Dermis lymphatic vessel endothelial cell (primary cell): ENCODE measurements around the gene BOD1. TPM values are rescaled to one million over a fixed set of nuclear protein-coding genes. Genes with fewer than 3 reads are reported as not detected.

Experiments used
- total RNA-seq: library from RNA; depleted of rRNA; stranded (reverse); fragments of >200 nt; gene quantifications from 2 replicates; pipeline ENCODE4 v1.2.1, GENCODE V29; 2014

The BOD1 gene
- 52.0 and 66.9 TPM in 2 replicates for total RNA-seq

DNA sequence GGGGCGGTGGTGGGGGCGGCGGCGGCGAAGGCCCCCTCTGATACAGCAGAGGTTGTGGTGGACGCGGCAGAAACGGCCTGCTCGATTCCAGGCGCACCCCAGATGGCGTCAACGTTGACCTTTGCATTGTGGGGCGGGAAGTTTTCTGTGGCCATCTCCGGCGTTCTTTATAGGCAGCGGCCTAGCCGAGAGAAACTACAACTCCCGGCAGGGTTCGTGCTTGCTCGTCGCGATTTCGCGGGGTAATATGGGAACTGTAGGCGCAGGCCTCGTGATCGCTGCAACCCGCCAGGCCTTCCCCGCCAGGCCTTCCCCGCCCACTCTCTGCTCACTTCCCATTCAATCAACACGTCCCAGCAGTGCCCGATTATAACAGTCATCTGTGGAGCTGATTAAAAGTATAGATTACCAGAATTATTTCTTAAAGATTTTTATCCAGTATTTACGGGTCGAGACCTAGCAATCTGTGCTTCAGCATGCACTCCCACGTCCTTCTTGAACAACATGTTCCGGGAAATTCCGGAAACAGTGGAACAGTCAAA lies at the start of gene BOD1:
BOD1 (minus strand) TSS at position 74 of the 542 bp plus-strand sequence. CDS start 214 bp downstream, outside the sequence.

